ENCODE results near the gene FZD10. TPM values are rescaled to one million over a fixed set of nuclear protein-coding genes. Genes with fewer than 3 reads are reported as not detected.

Gene FZD10
- total RNA-seq, 1 experiment from 2014 or later, result not detected

- in situ Hi-C loops (cut with HindIII; ENCODE audit: low pct_unique_long_range_greater_than_20kb, low sequenced_read_pairs), result no loop called here
- no peak for DNase-seq (ENCODE audit: low read depth, low spot score)
Observed at GRCh38 chr12:130213249-130213648, 51.0 kb downstream of the FZD10 start.

GRCh38 chr12:130214686-130215395 lies 52.6 kb downstream of the FZD10 start:
- peak; percentile 5 for DNase-seq (ENCODE audit: low read depth, low spot score)
- in situ Hi-C loops (cut with HindIII; ENCODE audit: low pct_unique_long_range_greater_than_20kb, low sequenced_read_pairs), result no loop called here

Other genes with a start within 250 kb of the FZD10 start
- gene PIWIL1, start 175.4 kb downstream of the FZD10 start, total RNA-seq (2014; rRNA removed; shearing (Covaris generic)), result not detected in 2 replicates

Measured in SK-MEL-5 (cell line).